Left renal pelvis (tissue), 4 donors: ENCODE data around the gene PDRG1. TPM values are rescaled to one million over a fixed set of nuclear protein-coding genes. Genes with fewer than 3 reads are reported as not detected.
A peak's percentile ranks its signal among the peaks of the same experiment; 100 is the strongest.
"Not testable (repeated sequence)": the region's sequence is repeated elsewhere in the genome, so short reads cannot be mapped to it uniquely, and the experiment has no call there.

Experiments
- DNase-seq, 4 donors: peaks; one replicate each; pipeline ENCODE4 v3.0.0-alpha.2; 2013; ENCODE audit warnings: low read depth in 4 of 4, low spot score in 3 of 4
- polyA plus RNA-seq, 4 donors: library from polyadenylated mRNA; unstranded; fragments of 120-200 nt; gene quantifications; one replicate each; pipeline ENCODE4 v1.2.1, GENCODE V29; 2013; ENCODE audit not compliant: insufficient read length in 4 of 4

PDRG1 gene
- polyA plus RNA-seq, 4 donors, result 12.8 to 22.0 (median 19.8) TPM

DNA sequence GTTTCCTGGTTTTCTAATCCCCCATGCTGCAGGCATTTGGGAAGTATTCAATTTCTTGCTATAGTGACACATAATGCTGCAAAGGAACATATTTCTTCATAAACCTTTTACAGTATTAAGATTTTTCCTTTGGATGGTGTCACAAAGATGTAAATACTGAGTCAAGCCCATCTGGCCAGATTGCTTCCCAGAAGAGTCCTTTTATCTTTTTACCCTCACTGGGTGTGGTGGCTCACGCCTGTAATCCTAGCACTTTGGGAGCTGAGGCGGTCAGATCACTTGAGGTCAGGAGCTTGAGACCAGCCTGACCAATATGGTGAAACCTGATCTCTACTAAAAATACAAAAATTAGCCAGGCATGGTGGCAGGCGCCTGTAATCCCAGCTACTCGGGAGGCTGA, 22.2 kb downstream of the PDRG1 start:
- DNase-seq, result not testable (repeated sequence)

DNA sequence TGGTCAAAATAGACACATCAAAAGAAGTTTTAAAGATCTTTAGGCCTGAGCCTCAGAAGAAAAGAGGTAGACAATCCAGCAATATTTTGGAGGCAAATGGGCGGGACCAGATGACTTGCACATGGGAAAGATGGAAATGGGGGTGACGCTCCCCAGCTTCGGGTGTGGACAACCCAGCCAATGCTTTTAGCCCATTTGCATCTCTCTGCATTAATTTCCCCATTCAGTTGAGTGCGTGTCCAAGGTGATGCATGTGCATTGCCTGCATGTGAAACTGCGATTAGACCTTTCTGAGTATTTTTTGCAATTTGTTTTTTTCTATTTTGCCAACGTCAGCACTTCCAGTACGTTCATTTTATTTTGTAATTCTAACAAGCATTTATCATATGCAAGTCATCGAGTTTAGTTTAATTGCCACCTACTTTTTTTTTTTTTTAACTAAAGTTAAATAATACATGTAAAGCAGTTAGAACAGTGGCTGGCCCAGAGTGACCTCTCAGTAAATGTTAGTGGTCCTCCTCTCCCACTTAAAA, 24.2 kb downstream of the PDRG1 start:
- DNase-seq, result no peak

DNA sequence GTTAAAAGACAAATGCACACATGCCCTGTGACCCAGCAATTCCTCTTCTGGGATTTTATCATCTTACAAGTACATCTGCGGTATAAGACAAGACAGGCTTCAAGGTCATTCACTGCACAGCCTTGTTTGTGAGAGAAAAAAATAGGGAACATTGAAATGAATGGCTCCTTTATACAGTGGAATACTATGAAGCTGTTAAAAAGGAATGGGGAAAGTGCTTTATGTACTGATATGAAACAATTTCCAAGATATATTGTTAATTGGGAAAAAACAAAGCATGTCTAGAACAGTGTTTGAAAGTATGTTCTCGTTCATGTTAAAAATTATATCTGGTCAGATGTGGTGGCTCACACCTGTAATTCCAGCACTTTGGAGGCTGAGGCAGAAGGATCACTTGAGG, 25.4 kb downstream of the PDRG1 start:
- DNase-seq, result no peak

DNA sequence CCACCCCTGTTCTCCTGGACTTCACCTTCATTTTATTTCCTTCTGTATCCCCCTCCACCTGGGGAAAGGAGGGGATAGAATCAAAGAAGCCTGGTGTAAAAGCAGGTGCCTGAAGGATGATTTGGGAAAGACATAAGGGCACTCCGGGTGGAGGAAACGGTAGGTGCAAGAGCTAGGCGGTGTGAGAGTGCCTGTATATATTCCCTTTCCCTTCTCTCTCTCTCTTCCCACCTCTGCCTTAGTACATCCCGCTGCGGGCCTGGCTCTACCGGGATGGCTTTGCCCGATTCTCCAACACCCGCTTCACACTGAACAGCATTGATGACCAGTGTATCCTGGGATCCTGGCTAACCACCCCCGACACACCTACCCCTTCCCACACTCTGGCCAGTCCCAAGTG, 26.2 kb downstream of the PDRG1 start:
- DNase-seq, result no peak

DNA sequence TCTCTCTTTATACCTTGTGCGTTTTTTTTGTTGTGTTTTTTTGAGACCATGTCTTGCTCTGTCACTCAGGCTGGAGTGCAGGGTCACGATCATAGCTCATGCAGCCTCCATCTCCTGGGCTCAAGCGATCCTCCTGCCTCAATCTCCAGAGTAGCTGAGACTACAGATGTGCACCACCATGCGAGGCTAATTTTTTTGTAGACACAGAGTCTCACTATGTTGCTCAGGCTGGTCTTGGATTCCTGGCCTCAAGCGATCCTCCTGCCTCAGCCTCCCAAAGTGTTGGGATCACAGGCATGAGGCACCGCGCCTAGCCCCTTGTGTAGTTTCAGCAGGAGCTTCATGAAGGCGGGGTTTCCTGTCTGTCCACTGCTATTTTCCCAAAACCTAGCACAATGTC, 27.3 kb downstream of the PDRG1 start:
- no peak for DNase-seq

GRCh38 chr20:31923388-31924331, 28.2 kb downstream of the PDRG1 start:
- no peak for DNase-seq

DNA sequence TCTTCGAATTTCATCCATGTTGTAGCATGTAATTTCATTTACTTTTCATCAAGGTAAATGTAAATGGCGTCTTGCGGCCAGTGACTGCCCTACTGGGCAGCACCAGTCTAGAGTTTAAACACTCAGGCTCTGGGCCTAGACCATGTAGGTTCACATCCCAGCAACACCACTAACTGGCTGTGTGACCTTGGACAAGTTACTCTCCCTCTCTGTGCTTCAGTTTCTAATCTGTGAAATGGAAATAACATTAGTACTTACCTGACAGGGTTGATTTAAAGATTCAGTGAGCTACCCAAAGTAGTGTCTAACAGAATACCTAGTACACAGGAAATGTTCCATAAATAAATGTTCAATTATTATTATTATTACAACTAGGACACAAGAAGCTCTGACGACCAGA, 29.3 kb downstream of the PDRG1 start:
- DNase-seq, result no peak

DNA sequence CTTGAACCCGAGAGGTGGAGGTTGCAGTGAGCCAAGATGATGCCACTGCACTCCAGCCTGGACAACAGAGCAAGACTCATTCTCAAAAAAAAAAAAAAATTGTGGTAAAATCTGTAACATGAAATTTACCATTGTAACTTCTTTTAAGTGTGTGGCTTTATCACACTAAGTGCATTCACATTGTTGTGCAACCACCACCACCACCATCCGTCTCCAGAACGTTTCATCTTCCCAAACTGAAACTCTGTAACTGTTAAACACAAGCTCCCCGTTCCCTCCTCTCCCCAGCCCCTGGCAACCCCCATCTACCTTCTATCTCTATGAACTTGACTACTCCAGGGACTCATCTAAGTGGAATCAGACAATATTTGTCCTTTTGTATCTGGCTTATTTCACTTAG, 29.7 kb downstream of the PDRG1 start:
- no peak for DNase-seq

- DNase-seq, result not testable (repeated sequence)
Observed at GRCh38 chr20:31921480-31921879, 30.4 kb downstream of the PDRG1 start.

DNA sequence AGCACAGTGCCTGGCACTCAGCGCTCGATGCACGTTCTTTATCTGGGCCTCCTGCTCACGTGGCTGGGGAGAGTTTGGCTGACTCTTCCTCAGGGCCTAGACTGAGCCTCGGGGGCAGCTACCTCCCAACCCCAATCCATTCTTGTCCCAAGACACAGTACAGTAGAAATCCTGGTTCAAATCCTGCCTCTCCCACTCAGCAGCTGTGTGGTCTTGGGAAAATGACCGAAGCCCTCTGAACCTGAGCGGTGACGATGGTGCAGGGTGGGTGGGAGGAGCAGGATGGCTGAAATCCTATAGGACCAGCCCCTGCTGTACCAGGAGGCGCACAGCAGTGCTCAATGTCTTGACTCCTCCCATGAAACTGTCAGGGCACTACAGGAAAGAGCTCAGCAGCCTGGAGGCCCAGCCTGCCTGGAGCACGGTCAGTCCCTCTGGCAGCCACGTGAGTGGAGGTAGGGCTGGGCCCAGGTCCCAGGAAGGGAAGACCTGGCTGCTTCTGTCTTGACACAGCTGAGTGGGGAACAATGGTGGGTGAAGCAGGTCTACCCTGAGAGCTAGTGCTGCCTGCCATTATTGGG, 31.5 kb downstream of the PDRG1 start:
- DNase-seq, result no peak

DNA sequence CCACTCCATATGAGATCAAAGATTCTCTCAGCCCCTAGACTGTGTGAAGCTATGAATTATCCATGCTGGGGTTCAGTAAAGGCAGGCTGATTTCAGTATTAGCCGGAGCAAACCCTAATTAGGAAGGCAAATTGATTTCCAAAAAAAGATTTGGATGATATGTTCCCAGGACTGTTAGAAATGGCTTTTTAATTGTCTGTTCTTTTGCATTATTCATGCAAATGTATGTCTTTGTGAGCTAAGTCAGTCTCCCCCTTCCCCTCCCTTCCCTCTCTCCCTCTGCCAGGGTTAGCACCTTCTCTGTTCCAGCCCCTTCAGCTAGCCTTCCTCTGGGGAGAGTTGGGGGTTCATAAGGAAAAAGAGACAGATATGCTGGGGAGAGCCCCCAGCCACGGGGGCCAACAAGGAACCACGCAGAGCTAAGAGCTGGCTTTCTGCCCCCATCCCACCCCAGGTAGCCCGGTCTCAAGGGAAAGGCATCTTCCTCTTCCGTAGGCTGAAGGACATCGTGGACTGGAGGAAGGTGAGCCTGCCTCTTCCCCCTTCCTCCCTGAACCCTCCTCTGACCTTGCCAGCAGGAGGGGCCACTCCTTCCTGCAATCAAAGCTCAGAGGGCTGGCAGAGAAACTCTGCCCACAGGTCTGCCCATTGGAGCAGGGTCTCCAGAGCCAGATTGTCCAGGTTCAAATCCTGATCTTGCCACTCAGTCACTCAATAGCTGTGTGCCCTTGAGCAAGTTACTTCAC, 32.3 kb downstream of the PDRG1 start:
- no peak for DNase-seq

DNA sequence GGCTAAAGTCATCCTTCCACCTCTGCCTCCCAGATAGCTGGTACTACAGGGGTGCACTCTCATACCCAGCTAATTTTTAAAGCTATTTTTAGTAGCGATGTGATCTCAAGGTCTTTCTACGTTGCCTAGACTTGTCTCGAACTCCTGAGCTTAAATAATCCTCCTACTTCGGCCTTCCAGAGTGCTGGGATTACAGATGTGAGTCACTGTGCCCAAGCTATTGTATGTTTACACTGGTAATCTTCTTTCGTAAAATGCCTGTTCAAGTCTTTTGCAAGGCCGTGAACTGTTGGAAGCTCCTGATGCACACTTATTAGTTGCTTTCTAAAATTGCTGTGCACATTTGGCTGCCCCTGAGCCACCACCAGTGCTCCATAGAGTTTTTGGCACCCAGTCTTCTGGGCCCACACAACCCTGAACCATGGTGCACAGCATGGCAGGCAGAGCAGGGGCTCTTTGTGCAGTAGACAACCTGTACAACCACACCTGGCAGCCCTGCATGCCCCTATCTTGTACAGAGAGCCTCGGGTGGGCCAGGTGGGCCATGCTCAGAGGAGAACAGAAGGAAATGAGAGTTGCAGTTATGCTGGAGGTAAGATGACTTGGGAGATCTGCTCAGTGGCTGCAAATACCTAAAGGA, 33.3 kb downstream of the PDRG1 start:
- DNase-seq, result no peak

DNA sequence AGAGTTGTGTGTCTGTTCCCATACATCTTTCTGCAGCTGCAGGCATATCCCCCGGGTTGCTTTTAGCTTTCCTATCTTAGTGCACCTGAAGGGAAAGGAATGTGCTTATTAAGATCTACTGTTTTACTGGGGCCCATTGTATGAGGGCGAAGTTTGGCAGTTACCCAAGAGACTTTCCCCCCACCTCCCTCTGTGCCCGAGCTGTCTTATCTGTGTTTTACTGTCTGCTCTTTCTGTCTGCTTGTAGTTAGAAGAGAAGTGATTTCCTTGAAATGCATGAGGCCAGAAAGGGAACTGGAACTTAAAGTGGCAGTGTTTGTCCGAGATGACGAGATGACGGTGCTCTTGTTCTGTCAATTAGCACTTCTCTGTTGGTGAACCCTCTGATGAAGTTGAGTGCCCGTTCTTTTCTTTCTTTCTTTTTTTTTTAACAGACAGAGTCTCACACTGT, 33.9 kb downstream of the PDRG1 start:
- DNase-seq, result not testable (repeated sequence)

DNA sequence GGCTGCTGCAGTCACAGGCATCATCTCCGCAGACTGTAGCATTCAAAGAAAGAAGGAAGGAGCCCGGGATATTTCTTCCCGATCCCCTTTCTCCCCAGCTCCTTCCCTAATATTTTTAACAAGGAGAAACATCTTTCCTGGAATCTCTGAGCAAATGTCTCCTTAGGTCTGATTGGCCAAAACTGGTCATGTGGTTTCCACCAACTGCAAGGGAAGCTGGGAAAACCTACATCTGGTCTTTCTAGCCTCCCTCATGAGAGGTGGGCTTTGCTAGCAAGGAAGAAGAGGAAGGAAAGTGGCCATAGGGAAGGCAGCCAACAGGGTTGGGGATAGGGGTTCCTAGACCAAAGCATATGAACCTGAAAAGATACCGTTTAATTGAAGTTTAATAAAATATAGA, 35.1 kb downstream of the PDRG1 start:
- DNase-seq, result no peak

GRCh38 chr20:31915491-31916280, 36.2 kb downstream of the PDRG1 start:
- DNase-seq, result no peak

- peak in 1 of 4 donors; percentile 5 for DNase-seq
Observed at GRCh38 chr20:31914170-31914569, 37.7 kb downstream of the PDRG1 start.

- no peak for DNase-seq
Observed at GRCh38 chr20:31913431-31914157, 38.3 kb downstream of the PDRG1 start.

DNA sequence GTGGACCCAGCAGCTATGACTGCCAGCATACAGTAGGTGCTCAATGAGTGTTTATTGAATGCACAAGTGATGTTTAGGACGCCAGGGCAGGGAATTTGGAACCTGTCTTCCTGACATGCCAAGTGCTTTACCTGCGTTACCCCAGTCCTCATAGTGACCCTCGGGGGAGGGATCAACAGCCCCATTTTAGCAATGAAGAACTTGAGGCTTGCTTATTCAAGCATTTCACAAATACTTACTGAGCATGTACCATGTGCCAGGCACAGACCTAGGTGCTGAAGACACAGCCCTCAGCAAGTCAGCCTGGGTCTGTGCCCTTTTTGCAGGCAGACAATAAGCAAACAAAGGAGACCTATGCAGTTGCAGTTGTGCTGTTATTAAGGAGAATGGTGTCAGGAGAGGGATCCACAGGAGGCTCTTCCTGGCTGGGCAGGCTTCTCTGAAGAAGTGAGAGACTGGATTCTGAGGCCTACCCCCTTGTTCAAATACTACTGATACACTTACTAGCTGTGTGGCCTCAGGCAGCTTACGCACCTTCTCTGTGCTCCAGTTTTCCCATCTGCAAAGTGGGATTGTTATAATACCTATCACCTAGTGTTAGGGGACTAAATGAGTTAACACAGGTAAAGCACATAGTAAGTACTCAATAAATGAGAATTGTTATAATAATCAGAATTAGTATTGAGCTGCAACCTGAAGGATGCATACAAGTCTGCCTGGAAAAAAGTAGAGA, 41.6 kb downstream of the PDRG1 start:
- DNase-seq, result no peak
